ENCODE data around the gene PTK6.

The PTK6 gene

DNA sequence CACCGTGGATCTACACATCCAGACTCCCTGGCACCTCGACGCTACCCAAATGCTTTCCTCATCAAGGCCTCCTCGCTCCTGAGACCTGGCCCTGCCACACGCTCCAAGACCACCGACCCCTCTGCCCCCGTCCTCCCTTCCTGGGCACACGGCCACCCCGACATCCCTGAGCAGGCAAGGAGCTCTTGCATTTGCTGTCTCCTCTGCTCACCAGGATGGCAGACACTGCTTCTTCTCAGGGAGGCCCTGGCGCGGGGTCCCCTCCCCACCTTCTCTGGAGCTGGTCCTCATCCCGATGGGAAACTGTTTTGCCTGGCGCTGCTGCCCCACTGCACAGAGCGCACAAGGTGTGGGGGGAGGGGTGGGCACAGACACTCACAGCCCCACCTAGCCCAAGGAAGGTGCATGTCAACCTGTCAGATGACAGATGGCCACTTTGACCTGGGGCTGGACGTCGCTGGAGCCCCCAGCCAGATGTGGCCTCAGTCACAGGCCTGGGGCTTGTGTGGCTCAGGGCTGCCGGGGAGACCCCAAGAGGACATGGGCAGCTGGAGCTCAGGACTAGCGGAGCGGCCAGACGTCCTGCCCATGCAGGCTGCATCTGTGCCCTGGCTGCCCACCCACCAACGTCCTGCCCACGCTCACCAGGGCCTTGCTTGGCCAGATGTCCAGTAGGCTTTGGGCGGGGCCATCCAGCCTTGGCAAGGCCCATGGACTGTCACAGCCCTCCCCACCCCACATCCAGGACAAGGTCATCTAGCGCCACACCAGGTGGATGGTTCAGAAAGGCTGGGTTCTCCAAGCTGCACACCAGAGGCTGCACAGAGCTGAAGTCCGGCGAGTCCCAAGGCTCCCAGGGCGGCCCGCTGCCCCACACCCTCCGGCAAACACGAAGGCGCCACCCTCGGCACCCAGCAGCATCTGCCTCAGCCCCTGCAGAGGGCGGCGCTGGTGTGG lies 58.6 kb downstream of the PTK6 start:
- no peak overlapping the region for H3K27ac ChIP-seq (replicated peaks)

More for the DNA sequence above, 58.6 kb downstream of the PTK6 start:
- DNase-seq (ENCODE audit: low read depth in 1 of 2, low spot score in 1 of 2): no peak
- Histone ChIP-seq H3K27me3 (ENCODE audit: insufficient read depth, poor library complexity, severe bottlenecking) (peaks cover 53% of the 10 kb centered on the region), H3K4me3 (replicated peaks; ENCODE audit: insufficient read depth, low read length) (no peak overlapping the region)
- TF ChIP-seq SPI1 (IDR thresholded peaks at IDR 0.05; ENCODE audit: borderline replicate concordance, low read depth) (no peak), POLR2AphosphoS5 (IDR thresholded peaks at IDR 0.05; ENCODE audit: low read depth) (no peak), GABPA (IDR thresholded peaks at IDR 0.05; ENCODE audit: low read depth) (no peak)
- TF ChIP-seq, protein P1, sequence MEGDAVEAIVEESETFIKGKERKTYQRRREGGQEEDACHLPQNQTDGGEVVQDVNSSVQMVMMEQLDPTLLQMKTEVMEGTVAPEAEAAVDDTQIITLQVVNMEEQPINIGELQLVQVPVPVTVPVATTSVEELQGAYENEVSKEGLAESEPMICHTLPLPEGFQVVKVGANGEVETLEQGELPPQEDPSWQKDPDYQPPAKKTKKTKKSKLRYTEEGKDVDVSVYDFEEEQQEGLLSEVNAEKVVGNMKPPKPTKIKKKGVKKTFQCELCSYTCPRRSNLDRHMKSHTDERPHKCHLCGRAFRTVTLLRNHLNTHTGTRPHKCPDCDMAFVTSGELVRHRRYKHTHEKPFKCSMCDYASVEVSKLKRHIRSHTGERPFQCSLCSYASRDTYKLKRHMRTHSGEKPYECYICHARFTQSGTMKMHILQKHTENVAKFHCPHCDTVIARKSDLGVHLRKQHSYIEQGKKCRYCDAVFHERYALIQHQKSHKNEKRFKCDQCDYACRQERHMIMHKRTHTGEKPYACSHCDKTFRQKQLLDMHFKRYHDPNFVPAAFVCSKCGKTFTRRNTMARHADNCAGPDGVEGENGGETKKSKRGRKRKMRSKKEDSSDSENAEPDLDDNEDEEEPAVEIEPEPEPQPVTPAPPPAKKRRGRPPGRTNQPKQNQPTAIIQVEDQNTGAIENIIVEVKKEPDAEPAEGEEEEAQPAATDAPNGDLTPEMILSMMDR (IDR thresholded peaks at IDR 0.05; ENCODE audit: insufficient read depth, low read length): no peak
- TF ChIP-seq, protein P2, sequence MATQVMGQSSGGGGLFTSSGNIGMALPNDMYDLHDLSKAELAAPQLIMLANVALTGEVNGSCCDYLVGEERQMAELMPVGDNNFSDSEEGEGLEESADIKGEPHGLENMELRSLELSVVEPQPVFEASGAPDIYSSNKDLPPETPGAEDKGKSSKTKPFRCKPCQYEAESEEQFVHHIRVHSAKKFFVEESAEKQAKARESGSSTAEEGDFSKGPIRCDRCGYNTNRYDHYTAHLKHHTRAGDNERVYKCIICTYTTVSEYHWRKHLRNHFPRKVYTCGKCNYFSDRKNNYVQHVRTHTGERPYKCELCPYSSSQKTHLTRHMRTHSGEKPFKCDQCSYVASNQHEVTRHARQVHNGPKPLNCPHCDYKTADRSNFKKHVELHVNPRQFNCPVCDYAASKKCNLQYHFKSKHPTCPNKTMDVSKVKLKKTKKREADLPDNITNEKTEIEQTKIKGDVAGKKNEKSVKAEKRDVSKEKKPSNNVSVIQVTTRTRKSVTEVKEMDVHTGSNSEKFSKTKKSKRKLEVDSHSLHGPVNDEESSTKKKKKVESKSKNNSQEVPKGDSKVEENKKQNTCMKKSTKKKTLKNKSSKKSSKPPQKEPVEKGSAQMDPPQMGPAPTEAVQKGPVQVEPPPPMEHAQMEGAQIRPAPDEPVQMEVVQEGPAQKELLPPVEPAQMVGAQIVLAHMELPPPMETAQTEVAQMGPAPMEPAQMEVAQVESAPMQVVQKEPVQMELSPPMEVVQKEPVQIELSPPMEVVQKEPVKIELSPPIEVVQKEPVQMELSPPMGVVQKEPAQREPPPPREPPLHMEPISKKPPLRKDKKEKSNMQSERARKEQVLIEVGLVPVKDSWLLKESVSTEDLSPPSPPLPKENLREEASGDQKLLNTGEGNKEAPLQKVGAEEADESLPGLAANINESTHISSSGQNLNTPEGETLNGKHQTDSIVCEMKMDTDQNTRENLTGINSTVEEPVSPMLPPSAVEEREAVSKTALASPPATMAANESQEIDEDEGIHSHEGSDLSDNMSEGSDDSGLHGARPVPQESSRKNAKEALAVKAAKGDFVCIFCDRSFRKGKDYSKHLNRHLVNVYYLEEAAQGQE (IDR thresholded peaks at IDR 0.05; ENCODE audit: insufficient replicate concordance, low read depth): no peak
